ENCODE data around the gene ALPP. TPM values are rescaled to one million over a fixed set of nuclear protein-coding genes. Genes with fewer than 3 reads are reported as not detected.
"Not testable (repeated sequence)": the region's sequence is repeated elsewhere in the genome, so short reads cannot be mapped to it uniquely, and the experiment has no call there.

Gene ALPP
- total and polyA plus RNA-seq, 2 donors (not counting 1 experiment from before 2014, with no cell fraction given) = not detected

DNA sequence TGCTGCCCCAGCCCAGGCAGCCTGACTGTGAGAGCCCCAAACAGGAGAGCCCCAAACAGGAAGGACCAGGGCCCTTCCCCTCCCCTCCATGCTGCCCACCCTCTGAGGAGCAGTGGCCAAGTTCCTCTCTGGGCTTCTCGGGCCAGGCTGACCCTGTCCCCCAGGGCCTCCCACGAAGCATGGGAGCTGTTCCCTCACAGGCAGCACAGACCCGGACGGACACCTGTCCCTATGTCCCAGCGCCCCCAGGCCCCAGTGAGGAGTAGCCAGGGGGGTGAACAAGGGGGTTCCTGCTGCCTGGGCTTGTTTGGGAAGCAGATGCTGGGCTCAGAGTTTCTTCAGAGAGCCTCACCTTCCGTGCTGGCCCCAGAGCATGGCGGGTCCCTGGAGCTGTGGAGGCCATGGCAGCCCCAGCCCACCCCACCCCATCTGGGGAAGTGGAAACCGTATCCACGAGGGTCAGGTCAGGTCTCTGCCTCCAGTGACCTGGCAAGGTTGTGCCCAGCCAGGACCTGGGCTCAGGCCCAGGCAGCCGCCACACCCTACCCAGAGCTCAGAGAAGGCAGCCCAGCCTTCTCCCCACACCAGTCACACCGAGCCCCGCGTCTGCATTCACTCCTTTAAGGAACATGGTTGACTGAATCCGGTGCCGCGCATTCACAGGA is 40.3 kb upstream of the ALPP start:
- H3K4me1 Mint-ChIP-seq; H3K4me1 ChIP-seq (ENCODE audit: control insufficient read depth in 2 of 2, insufficient read depth in 2 of 2, low read length in 2 of 2); H3K4me2 ChIP-seq (replicated peaks; ENCODE audit: low read depth, low read length, poor library complexity, severe bottlenecking); H3K27me3 ChIP-seq (replicated peaks in 1 of 4; ENCODE audit: control extremely low read depth in 1 of 4, control insufficient read depth in 3 of 4, insufficient read depth in 4 of 4, low read length in 3 of 4); POLR2A ChIA-PET; H2AFZ ChIP-seq (ENCODE audit: insufficient read depth, low read depth, low read length, poor library complexity, severe bottlenecking); H3K9me3 ChIP-seq (ENCODE audit: control extremely low read depth in 1 of 3, control insufficient read depth in 2 of 3, insufficient read depth in 1 of 3, low read length in 2 of 3); ATAC-seq (ENCODE audit: low read depth); H3K9me3 Mint-ChIP-seq (ENCODE audit: insufficient read depth); H3K27me3 Mint-ChIP-seq; CTCF ChIA-PET; H3K4me3 Mint-ChIP-seq; H3K27ac Mint-ChIP-seq; DNase-seq; H3K79me2 ChIP-seq (ENCODE audit: control insufficient read depth, insufficient read depth, low read length); H3K27ac ChIP-seq (ENCODE audit: low read length in 2 of 2); H4K20me1 ChIP-seq (ENCODE audit: control insufficient read depth, insufficient read depth, low read length, poor library complexity, severe bottlenecking); H3K9ac ChIP-seq (ENCODE audit: low read length); H3K4me3 ChIP-seq (ENCODE audit: control extremely low read depth in 1 of 5, extremely low read depth in 1 of 5, insufficient read depth in 1 of 5, low read depth in 2 of 5, low read length in 4 of 5); H3K36me3 ChIP-seq (replicated peaks in 1 of 2; ENCODE audit: control extremely low read depth in 1 of 2, control insufficient read depth in 1 of 2, extremely low read depth in 1 of 2, insufficient read depth in 2 of 2, low read length in 1 of 2); intact Hi-C loops (cut with micrococcal nuclease): not testable (repeated sequence)
- 100% methylated on average over 6 of the region's 16 CpGs for WGBS (ENCODE audit: insufficient coverage)

DNA sequence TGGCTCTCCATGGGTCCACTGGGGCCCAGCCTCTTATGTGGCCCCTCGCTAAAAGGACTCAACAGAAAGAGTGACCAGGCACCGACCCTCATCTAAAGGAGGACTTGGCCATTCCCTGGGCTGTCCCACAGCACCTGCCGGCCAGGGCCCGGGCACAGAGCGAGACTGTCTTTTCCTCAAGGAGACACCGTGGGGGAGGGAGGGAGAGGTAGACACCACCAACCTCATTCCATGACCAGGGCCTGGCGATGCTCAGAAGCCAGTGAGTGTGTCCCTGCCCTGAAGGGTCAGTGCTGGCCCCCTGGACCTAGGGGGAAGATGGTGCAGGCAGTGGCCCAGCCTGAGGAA is 39.8 kb upstream of the ALPP start:
- ChIA-PET POLR2A (no interaction called here), CTCF (no interaction called here)
- Histone ChIP-seq H3K9ac (ENCODE audit: low read length) (no peak overlapping the region), H4K20me1 (ENCODE audit: control insufficient read depth, insufficient read depth, low read length, poor library complexity, severe bottlenecking) (no peaks in the 10 kb centered on the region), H3K4me3 (ENCODE audit: control extremely low read depth in 1 of 5, extremely low read depth in 1 of 5, insufficient read depth in 1 of 5, low read depth in 2 of 5, low read length in 4 of 5) (no peak overlapping the region), H3K27me3 (replicated peaks in 1 of 4; ENCODE audit: control extremely low read depth in 1 of 4, control insufficient read depth in 3 of 4, insufficient read depth in 4 of 4, low read length in 3 of 4) (no peaks in the 10 kb centered on the region), H3K79me2 (ENCODE audit: control insufficient read depth, insufficient read depth, low read length) (no peaks in the 10 kb centered on the region), H3K9me3 (ENCODE audit: control extremely low read depth in 1 of 3, control insufficient read depth in 2 of 3, insufficient read depth in 1 of 3, low read length in 2 of 3) (no peaks in the 10 kb centered on the region), H3K4me2 (replicated peaks; ENCODE audit: low read depth, low read length, poor library complexity, severe bottlenecking) (no peak overlapping the region), H3K27ac (ENCODE audit: low read length in 2 of 2) (no peak overlapping the region), H3K36me3 (replicated peaks in 1 of 2; ENCODE audit: control extremely low read depth in 1 of 2, control insufficient read depth in 1 of 2, extremely low read depth in 1 of 2, insufficient read depth in 2 of 2, low read length in 1 of 2) (peaks cover 0 to under 1% of the 10 kb centered on the region in 2 experiments), H3K4me1 (ENCODE audit: control insufficient read depth in 2 of 2, insufficient read depth in 2 of 2, low read length in 2 of 2) (no peaks in the 10 kb centered on the region), H2AFZ (ENCODE audit: insufficient read depth, low read depth, low read length, poor library complexity, severe bottlenecking) (no peak overlapping the region)
- Mint-ChIP-seq H3K4me3 (no peak overlapping the region), H3K27me3 (no peaks in the 10 kb centered on the region), H3K4me1 (no peaks in the 10 kb centered on the region), H3K9me3 (ENCODE audit: insufficient read depth) (no peaks in the 10 kb centered on the region), H3K27ac (no peak overlapping the region)
- WGBS (ENCODE audit: insufficient coverage) = 76% methylated on average over 2 of the region's 7 CpGs
- intact Hi-C loops (cut with micrococcal nuclease) = no loop called here
- ATAC-seq (ENCODE audit: low read depth) (no peak), DNase-seq (no peak)
- TF ChIP-seq EZH2 (IDR thresholded peaks at IDR 0.05; ENCODE audit: borderline replicate concordance, insufficient read depth, low read depth, low read length, poor library complexity, severe bottlenecking) = no peak
- TF ChIP-seq, protein P1, sequence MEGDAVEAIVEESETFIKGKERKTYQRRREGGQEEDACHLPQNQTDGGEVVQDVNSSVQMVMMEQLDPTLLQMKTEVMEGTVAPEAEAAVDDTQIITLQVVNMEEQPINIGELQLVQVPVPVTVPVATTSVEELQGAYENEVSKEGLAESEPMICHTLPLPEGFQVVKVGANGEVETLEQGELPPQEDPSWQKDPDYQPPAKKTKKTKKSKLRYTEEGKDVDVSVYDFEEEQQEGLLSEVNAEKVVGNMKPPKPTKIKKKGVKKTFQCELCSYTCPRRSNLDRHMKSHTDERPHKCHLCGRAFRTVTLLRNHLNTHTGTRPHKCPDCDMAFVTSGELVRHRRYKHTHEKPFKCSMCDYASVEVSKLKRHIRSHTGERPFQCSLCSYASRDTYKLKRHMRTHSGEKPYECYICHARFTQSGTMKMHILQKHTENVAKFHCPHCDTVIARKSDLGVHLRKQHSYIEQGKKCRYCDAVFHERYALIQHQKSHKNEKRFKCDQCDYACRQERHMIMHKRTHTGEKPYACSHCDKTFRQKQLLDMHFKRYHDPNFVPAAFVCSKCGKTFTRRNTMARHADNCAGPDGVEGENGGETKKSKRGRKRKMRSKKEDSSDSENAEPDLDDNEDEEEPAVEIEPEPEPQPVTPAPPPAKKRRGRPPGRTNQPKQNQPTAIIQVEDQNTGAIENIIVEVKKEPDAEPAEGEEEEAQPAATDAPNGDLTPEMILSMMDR (IDR thresholded peaks at IDR 0.05) = no peak
